Measurements from ENCODE around the gene SNX15. TPM values are rescaled to one million over a fixed set of nuclear protein-coding genes. Genes with fewer than 3 reads are reported as not detected.

Gene SNX15
- total and polyA plus RNA-seq, 12 donors: 16.4 to 35.9 (median 22.5) TPM

DNA sequence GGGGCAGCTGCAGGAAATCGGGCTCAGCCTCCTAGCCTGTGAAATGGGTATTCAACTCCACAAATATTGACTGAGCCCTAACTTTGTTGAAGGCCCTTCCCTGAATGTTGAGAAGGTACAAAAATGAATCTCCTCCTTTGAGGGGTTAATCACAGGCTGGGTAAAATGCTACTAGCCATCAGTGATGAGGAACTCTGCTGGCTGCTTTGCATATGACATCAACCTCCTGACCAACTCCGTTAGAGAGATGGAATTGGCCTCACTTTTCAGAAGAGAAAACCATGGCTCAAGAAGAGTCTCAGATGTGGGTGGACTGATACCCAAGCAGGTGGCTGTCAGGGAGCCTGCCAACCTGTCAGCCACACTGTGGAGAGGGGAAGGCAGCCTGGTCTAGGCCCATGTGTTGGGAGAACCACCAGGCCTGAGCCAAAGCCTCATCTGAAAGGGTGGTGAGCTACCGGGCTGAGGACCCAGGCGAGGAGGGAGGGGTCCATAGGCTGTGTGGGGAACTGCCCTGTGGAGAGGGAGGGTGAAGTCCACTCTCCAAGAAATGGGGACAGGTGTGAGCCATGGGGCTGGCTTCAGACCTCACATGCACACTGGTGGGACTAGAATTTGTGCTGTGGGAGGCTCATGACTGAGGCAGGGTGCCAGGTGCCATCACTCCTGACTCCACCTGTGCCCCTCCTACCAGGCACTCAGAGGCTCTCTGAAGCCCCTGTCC, 44.8 kb downstream of the SNX15 start:
- TF ChIP-seq, protein P1, sequence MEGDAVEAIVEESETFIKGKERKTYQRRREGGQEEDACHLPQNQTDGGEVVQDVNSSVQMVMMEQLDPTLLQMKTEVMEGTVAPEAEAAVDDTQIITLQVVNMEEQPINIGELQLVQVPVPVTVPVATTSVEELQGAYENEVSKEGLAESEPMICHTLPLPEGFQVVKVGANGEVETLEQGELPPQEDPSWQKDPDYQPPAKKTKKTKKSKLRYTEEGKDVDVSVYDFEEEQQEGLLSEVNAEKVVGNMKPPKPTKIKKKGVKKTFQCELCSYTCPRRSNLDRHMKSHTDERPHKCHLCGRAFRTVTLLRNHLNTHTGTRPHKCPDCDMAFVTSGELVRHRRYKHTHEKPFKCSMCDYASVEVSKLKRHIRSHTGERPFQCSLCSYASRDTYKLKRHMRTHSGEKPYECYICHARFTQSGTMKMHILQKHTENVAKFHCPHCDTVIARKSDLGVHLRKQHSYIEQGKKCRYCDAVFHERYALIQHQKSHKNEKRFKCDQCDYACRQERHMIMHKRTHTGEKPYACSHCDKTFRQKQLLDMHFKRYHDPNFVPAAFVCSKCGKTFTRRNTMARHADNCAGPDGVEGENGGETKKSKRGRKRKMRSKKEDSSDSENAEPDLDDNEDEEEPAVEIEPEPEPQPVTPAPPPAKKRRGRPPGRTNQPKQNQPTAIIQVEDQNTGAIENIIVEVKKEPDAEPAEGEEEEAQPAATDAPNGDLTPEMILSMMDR (IDR thresholded peaks at IDR 0.05): no peak
- TF ChIP-seq POLR2A (IDR thresholded peaks at IDR 0.05): no peak
- WGBS, 4 donors: 62 to 67% (median 66%) methylated on average over 4 of the region's 4 CpGs
- H3K9me3 ChIP-seq (replicated peaks in 1 of 3): no peaks in the 10 kb centered on the region
- H3K27me3 ChIP-seq: no peaks in the 10 kb centered on the region
- intact Hi-C loops (cut with DNase I): loop anchor here in 1 of 2 donors (10.0 kb wide), 1 partner anchor 57 kb away; the partner anchor contains the start of gene ARL2
- H3K36me3 ChIP-seq (replicated peaks in 1 of 2): no peaks in the 10 kb centered on the region
- no peak overlapping the region for H3K4me3 ChIP-seq
- no peaks in the 10 kb centered on the region for H3K4me1 ChIP-seq (replicated peaks in 1 of 2)
- no peak overlapping the region for H3K27ac ChIP-seq
- no peak for DNase-seq

DNA sequence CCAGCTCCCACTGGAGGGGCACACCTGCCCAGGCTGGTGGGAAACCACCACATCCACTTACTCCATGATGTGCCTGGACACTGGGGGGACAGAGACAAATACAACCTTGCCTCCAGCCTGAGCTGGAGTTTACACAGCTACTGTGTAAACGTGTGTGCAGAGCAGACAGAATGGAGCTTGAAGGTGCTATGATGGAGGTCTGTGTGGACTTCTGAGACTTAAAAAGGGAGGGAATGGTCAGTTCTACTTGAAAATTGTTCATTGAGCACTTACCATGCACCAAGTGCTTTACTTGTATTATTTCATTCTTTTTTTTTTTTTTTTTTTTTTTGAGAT, 45.4 kb downstream of the SNX15 start:
- no peak for TF ChIP-seq POLR2A (IDR thresholded peaks at IDR 0.05)
- TF ChIP-seq, protein P1 (IDR thresholded peaks at IDR 0.05): no peak
- Histone ChIP-seq H3K9me3 (replicated peaks in 1 of 3) (no peaks in the 10 kb centered on the region), H3K27ac (no peak overlapping the region), H3K4me1 (replicated peaks in 1 of 2) (no peaks in the 10 kb centered on the region), H3K27me3 (no peaks in the 10 kb centered on the region), H3K36me3 (replicated peaks in 1 of 2) (no peaks in the 10 kb centered on the region), H3K4me3 (no peak overlapping the region)
- no peak for DNase-seq
- intact Hi-C loops (cut with DNase I): loop anchor here in 1 of 2 donors (10.0 kb wide), 1 partner anchor 58 kb away; the partner anchor contains the start of gene ARL2
- WGBS, 4 donors: 47 to 78% (median 61%) methylated on average over 1 of the region's 1 CpG

DNA sequence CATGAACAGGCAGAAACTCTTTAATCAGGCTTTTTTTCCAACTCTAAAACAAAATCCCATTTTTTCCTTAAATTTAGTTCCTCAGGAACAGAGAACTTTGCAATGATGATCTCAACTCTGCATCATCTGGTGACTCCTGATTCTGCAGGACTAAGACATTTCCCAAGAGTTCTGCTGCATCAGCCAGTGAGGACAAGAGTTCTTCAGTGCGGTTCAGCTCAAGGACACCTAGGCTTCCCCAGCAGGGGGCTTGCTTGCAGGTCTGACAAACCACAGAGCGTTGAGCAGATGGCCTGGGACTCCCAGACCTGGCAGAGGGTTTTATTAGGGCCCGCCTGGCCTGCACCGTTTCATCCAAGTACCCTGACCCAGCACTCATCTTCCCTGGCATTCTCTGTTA, 50.2 kb downstream of the SNX15 start:
- no peaks in the 10 kb centered on the region for H3K36me3 ChIP-seq (replicated peaks in 1 of 2)
- H3K4me3 ChIP-seq: no peak overlapping the region
- DNase-seq: no peak
- intact Hi-C loops (cut with DNase I): loop anchor here in 1 of 2 donors (10.0 kb wide), 1 partner anchor 63 kb away; the partner anchor contains the start of gene ARL2
- H3K27me3 ChIP-seq: no peaks in the 10 kb centered on the region
- no peaks in the 10 kb centered on the region for H3K4me1 ChIP-seq (replicated peaks in 1 of 2)
- WGBS, 4 donors: 64 to 86% (median 78%) methylated on average over 2 to 4 of the region's 4 CpGs
- TF ChIP-seq POLR2A (IDR thresholded peaks at IDR 0.05): no peak
- TF ChIP-seq, protein P1 (IDR thresholded peaks at IDR 0.05): no peak
- H3K27ac ChIP-seq: no peak overlapping the region
- no peaks in the 10 kb centered on the region for H3K9me3 ChIP-seq (replicated peaks in 1 of 3)

DNA sequence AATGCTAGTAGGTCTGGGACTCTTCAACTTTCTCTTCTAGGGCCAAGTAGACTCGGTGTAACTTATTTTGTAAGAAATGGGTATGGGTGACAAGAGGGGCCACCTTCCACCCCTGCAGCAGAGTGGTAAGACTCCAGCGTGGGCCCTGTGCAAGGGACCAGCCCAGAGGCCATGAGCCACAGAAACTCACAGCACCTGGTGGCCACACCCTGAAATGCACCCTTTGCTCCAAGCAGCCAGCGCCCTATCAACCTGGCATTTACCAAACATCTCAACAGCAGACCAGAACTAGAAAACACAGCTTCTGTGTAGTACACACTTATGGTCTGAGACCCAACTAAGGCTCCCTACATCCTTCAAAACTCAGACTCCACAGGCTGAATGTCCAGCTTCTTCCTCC, 50.9 kb downstream of the SNX15 start:
- H3K27ac ChIP-seq: no peak overlapping the region
- 58 to 72% (median 69%) methylated on average over 3 of the region's 3 CpGs for WGBS, 4 donors

More for the DNA sequence above, 50.9 kb downstream of the SNX15 start:
- no peaks in the 10 kb centered on the region for H3K9me3 ChIP-seq (replicated peaks in 1 of 3)
- peak in 6 of 7 donors; percentile 29 to 72 (median 60) for DNase-seq
- TF ChIP-seq, protein P1 (IDR thresholded peaks at IDR 0.05): peak; percentile 32 to 65 (median 53)
- no peak for TF ChIP-seq POLR2A (IDR thresholded peaks at IDR 0.05)
- intact Hi-C loops (cut with DNase I): loop anchor here in 1 of 2 donors (10.0 kb wide), 1 partner anchor 63 kb away; the partner anchor contains the start of gene ARL2
- no peak overlapping the region for H3K4me3 ChIP-seq
- H3K36me3 ChIP-seq (replicated peaks in 1 of 2): no peaks in the 10 kb centered on the region
- H3K27me3 ChIP-seq: no peaks in the 10 kb centered on the region
- peaks cover 0 to under 1% of the 10 kb centered on the region in 2 donors for H3K4me1 ChIP-seq (replicated peaks in 1 of 2)

Data from adrenal gland (tissue), 12 donors.